Hepatocyte (in vitro differentiated cells): ENCODE measurements around the gene ELSPBP1.

Experiments
- CTCF ChIP-seq: fragments of 200-600 bp; sonication (generic); IDR thresholded peaks from 2 replicates; pipeline ENCODE4 v1.5.1; 2016; ENCODE audit warnings: antibody characterized with exemption, mild to moderate bottlenecking; ENCODE audit not compliant: poor library complexity
- EZH2 ChIP-seq: fragments of 200-600 bp; sonication (generic); IDR thresholded peaks from 2 replicates; pipeline ENCODE4 v1.6.1; 2016; ENCODE audit warnings: antibody characterized with exemption, mild to moderate bottlenecking, borderline replicate concordance
- EZH2phosphoT487 ChIP-seq: fragments of 200-600 bp; sonication (generic); IDR thresholded peaks from one replicate; pipeline ENCODE4 v1.6.1; 2018; ENCODE audit warnings: antibody characterized with exemption, mild to moderate bottlenecking, low read depth, moderate library complexity; ENCODE audit not compliant: unreplicated experiment, severe bottlenecking

- TF ChIP-seq CTCF = no peak
- no peak for TF ChIP-seq EZH2
- TF ChIP-seq EZH2phosphoT487 = no peak
Measured at GRCh38 chr19:48025480-48025879, 31.0 kb downstream of the ELSPBP1 start.
